Activated naive CD8-positive, alpha-beta T cell treated with anti-CD3 and anti-CD28 coated beads, Interleukin-2, amount 50 U/mL, for 24 hours (primary cell): Measurements from ENCODE around the gene ELL.
"Not testable (repeated sequence)": the region's sequence is repeated elsewhere in the genome, so short reads cannot be mapped to it uniquely, and the experiment has no call there.

Experiments
- ATAC-seq: fragments of 150-1000 bp; cut with Tn5 transposase; one replicate; pipeline ENCODE4 v1.10.0; 2021
- DNase-seq: peaks from one replicate; pipeline ENCODE4 v3.0.0; 2021
- H3K27ac Mint-ChIP-seq: one replicate; pipeline ENCODE4 v1.8.0; 2021; ENCODE audit warnings: mild to moderate bottlenecking, mixed read lengths
- H3K27me3 Mint-ChIP-seq: one replicate; pipeline ENCODE4 v1.8.0; 2021; ENCODE audit warnings: mixed read lengths
- H3K36me3 Mint-ChIP-seq: one replicate; pipeline ENCODE4 v1.8.0; 2021; ENCODE audit warnings: low read depth, mixed read lengths
- H3K4me1 Mint-ChIP-seq: one replicate; pipeline ENCODE4 v1.8.0; 2021; ENCODE audit warnings: mixed read lengths
- H3K4me3 Mint-ChIP-seq: one replicate; pipeline ENCODE4 v1.8.0; 2021; ENCODE audit warnings: mild to moderate bottlenecking, moderate library complexity, mixed read lengths
- H3K9me3 Mint-ChIP-seq: one replicate; pipeline ENCODE4 v1.8.0; 2021; ENCODE audit warnings: mixed read lengths

ELL gene

DNA sequence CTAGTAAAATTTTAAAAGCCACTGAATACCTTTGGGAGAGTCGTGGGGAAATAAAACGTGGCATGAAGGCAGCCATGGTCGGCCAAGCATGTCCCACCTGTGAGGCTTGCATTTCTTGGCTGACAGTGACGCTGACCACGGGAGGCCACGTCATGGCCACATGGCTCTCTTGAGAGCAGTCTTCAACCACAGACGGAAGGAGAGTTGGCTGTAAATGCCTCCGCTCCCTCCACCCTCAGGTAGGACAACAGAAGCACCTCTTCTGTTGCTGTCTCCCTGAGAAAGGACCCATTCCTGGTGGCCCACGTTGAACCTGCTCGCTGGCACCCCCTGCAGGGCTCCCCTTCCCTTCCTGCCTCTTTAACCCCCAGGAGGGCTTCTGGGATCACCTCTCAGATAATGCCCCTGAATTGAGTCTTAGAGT lies 113.8 kb downstream of the ELL start:
- no peak overlapping the region for H3K27ac Mint-ChIP-seq
- DNase-seq (peak; percentile 54), ATAC-seq (no peak)
- no peaks in the 10 kb centered on the region for H3K36me3 Mint-ChIP-seq
- H3K27me3 Mint-ChIP-seq, result peaks cover 3% of the 10 kb centered on the region
- no peak overlapping the region for H3K4me3 Mint-ChIP-seq
- H3K4me1 Mint-ChIP-seq, result peaks cover 5% of the 10 kb centered on the region
- H3K9me3 Mint-ChIP-seq, result no peaks in the 10 kb centered on the region

DNA sequence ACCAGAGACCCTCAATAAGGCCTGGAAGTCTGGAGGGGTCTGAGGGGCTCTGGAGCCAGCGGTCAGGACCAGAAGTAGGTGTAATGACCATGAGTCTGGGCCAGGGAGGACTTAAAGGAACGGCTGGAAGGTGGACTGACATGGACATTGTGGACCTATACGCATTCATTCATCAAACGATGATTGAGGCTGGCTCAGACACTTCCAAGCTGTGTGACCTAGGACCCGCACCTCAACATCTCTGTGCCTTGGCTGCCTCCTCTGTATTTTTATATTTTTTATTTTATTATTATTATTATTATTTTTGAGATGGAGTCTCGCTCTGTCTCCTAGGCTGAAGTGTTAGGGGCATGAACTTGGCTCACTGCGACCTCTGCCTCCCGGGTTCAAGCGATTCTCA lies 115.1 kb downstream of the ELL start:
- Mint-ChIP-seq H3K36me3 (no peaks in the 10 kb centered on the region), H3K4me1 (peaks cover 7% of the 10 kb centered on the region), H3K27me3 (peaks cover 3% of the 10 kb centered on the region), H3K4me3 (no peak overlapping the region), H3K27ac (no peak overlapping the region), H3K9me3 (no peaks in the 10 kb centered on the region)
- ATAC-seq (no peak), DNase-seq (no peak)

DNA sequence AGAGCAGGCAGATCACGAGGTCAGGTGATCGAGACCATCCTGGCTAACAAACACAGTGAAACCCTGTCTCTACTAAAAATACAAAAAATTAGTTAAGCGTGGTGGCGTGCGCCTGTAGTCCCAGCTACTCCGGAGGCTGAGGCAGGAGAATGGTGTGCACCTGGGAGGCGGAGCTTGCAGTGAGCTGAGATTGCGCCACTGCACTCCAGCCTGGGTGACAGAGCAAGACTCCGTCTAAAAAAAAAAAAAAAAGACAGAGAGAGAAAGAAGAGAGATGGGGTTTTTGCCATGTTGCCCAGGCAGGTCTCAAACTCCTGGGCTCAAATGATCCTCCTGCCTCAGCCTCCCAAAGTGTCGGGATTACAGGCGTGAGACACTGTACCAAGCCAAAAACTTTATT lies 116.1 kb downstream of the ELL start:
- not testable (repeated sequence) for H3K36me3 Mint-ChIP-seq, H3K9me3 Mint-ChIP-seq, H3K27me3 Mint-ChIP-seq, H3K27ac Mint-ChIP-seq, H3K4me3 Mint-ChIP-seq, DNase-seq, H3K4me1 Mint-ChIP-seq, ATAC-seq

DNA sequence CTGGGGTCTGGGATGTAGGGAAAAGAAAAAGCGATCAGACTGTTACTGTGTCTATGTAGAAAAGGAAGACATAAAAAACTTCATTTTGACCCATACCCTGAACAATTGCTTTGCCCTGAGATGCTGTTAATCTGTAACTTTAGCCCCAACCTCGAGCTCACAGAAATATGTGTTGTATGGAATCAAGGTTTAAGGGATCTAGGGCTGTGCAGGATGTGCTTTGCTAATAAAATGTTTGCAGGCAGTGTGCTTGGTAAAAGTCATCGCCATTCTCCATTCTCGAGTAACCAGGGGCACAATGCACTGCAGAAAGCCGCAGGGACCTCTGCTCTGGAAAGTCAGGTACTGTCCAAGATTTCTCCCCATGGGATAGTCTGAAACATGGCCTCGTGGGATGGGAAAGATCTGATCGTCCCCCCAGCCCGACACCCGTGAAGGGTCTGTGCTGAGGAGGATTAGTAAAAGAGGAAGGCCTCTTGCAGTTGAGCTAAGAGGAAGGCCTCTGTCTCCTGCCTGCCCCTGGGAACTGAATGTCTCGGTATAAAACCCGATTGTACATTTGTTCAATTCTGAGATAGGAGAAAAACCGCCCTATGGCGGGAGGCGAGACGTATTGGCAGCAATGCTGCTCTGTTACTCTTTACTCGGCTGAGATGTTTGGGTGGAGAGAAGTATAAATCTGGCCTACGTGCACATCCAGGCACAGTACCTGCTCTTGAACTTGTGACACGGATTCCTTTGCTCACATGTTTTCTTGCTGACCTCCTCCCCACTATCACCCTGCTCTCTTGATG lies 119.2 kb downstream of the ELL start:
- H3K27ac Mint-ChIP-seq, H3K36me3 Mint-ChIP-seq, DNase-seq, H3K9me3 Mint-ChIP-seq, H3K4me1 Mint-ChIP-seq, H3K27me3 Mint-ChIP-seq, ATAC-seq, H3K4me3 Mint-ChIP-seq: not testable (repeated sequence)

DNA sequence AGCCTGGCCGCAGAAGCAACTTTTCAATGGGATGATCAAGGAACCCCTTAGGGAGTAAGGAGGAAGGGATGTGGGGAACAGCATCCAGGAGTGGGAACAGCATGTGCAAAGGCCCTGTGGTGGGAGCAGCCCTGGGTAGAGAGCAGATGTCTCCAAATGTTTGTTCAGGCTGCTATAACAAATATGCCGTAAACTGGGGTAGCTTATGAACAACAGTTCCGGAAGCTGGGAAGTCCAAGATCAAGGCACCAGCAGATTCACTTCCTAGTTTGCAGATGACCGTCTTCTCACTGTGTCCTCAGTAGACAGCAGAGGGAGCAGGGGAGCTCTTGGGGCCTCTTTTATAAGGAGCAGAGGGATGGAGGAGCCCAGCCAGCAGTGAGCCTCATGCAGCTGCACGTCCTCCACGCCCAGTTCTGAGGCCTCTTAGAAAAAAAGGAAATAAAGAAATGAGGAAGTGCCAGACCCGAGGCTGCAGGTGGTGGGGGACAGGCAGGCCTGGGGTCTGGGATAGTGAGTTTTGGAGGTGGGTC lies 120.2 kb downstream of the ELL start:
- ATAC-seq (peak; percentile 28), DNase-seq (no peak)
- no peaks in the 10 kb centered on the region for H3K9me3 Mint-ChIP-seq
- H3K27me3 Mint-ChIP-seq, result peaks cover 11% of the 10 kb centered on the region
- H3K27ac Mint-ChIP-seq, result no peak overlapping the region
- peaks cover 6% of the 10 kb centered on the region for H3K4me1 Mint-ChIP-seq
- H3K4me3 Mint-ChIP-seq, result no peak overlapping the region
- H3K36me3 Mint-ChIP-seq, result no peaks in the 10 kb centered on the region

DNA sequence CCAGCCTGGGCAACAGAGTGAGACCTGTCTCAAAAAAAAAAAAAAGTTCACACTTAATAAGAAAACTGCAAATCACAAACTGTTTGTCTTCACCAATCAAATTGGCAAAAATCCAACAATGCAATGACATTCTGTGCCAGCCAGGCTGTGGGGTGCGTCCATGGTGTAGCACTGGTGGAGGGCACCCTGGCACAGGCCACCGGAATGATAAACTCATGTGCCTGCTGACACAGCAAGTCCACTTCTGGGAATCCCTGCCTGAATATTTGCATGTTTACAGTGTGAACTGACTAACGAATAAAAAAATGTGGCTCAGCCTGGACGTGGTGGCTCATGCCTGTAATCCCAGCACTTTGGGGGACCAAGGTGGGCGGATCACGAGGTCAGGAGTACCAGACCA lies 122.9 kb downstream of the ELL start:
- Mint-ChIP-seq H3K27me3 (peaks cover 14% of the 10 kb centered on the region), H3K9me3 (no peaks in the 10 kb centered on the region), H3K4me3 (no peak overlapping the region), H3K4me1 (peaks cover 6% of the 10 kb centered on the region), H3K36me3 (no peaks in the 10 kb centered on the region), H3K27ac (no peak overlapping the region)
- ATAC-seq, result no peak
- DNase-seq, result no peak

DNA sequence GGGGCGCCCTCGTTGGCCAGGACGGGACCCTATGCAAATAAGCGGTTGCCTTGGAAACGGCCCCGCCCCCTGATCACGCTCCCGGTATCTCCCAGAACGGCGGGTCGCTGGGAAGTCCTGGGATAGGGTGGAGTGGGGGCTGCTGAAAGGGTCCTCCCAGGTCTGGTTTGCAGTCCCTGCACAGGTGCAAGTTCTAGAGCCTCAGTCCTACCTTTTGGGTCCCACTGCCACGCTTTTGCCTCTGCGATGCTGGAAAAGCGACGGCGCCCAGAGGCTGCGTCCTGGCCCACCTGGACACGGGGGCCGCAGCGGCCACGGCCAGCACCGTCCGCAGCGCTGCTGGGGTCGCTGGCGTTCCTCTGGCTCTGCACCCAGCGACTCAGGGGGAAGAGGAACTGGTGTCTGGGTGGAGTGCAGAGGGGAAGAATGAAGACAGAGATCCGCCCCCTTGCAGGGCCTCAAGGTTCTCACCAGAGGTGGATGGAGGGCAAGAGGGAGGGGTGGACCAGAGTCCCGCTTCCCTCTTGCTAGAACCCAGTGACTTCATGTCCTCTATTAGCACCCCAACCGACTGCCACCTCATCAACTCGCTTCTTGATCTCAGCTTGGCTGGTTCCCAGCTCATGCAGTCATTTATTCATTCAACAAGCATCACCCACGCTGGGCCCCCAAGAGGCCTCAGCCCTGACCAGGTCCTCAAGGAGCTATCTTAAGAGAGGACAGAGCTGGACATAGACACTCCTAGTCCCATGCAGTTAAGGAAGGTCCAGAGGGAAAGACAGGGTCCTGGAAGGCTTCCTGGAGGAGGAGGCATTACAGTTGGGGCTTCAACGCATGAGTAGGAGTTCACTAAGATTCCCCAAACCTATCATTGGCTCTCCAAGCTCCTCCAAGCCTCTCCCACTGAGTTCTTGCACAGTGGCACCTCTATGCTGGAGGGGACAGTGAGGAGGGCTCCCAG lies 124.3 kb downstream of the ELL start, which contains the start of gene LRRC25:
LRRC25 (minus strand) TSS at position 381 of the 961 bp plus-strand sequence. CDS start 659 bp downstream, outside the sequence.
- Mint-ChIP-seq H3K27ac (no peak within 1 kb of the TSS), H3K4me1 (peaks cover 9% of the 10 kb centered on the region), H3K36me3 (no peaks in the 10 kb centered on the region), H3K9me3 (no peaks in the 10 kb centered on the region), H3K4me3 (no peak within 1 kb of the TSS), H3K27me3 (peaks cover 17% of the 10 kb centered on the region)
- ATAC-seq, result no peak
- no peak for DNase-seq

DNA sequence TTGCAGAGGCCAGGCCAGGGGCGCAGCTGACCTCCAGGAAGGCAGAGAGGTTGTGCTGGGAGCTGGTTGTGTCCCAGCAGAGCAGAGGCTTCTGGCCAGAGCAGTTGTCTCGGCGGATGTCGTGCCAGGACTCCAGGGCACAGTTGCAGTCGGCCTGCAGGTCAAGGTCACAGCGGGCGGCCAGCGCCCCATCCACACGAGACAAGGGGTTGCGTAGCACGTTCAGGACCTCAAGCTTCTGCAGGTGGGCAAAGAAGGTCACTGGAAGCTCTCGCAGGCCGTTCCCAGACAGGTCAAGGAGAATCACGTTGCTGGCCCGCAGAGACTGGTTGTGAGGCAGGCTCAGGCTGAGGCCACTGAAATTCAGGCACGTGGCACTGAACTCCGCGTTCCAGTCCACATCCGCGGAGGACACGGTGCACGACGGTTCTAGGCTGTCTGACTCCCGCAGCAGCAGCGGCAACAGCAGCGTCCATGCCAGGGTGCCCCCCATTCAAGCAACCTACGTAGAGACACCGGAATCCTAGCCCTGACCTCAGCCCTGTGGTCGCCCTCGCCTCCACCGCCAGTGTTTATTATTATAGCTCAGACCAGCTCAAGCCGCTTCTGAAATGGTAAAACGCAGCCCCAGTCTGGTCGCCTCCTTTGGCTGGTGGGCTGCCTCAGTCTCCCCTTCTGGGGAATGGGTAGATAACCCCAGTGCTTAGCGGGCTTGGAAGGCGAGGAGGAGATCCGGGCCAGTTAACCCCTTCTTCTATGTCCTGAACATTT lies 125.2 kb downstream of the ELL start:
- Mint-ChIP-seq H3K36me3 (no peaks in the 10 kb centered on the region), H3K27me3 (peaks cover 17% of the 10 kb centered on the region), H3K4me3 (no peak overlapping the region), H3K27ac (no peak overlapping the region), H3K9me3 (no peaks in the 10 kb centered on the region), H3K4me1 (peaks cover 6% of the 10 kb centered on the region)
- no peak for ATAC-seq
- DNase-seq, result no peak

DNA sequence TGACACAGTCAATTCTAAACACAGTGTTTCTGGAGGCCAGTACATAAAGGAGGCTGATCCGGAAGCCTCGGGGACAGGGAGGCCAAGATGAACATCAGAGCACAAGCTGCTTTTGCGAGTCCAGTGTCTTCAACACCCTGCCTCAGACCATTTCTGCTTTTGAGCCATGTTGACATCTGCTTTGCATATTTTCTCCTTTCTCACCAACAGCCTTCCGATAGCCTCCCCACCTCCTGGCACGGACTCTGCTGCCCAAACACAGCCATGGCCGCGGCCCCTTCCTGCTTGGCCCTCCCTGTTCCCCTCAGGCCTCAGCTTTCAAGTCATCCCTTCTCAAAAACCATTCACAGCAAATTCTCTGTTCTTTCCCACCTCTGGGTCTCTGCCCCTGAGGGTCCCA lies 128.0 kb downstream of the ELL start:
- Mint-ChIP-seq H3K4me3 (no peak overlapping the region), H3K9me3 (no peaks in the 10 kb centered on the region), H3K36me3 (no peaks in the 10 kb centered on the region), H3K27me3 (peaks cover 31% of the 10 kb centered on the region), H3K4me1 (peaks cover 4% of the 10 kb centered on the region), H3K27ac (no peak overlapping the region)
- no peak for DNase-seq
- ATAC-seq, result no peak

DNA sequence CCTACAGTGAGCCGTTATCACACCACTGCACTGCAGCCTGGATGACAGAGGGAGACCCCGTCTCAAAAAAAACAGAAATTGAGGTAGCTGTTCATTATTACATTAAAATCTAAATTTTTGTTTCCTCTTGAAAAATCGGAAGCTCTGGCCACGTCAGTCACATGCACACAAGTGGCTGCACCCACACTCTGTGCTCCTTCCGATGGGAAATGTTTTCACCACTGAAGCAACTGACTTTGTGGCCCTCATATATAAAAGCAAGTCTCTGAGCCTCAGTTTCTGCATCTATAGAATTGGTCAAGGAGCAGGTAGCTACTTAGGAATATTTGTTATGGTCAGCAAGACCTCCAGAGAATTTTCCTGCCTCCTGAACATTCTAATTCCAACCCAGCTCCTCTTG lies 128.9 kb downstream of the ELL start:
- no peak overlapping the region for H3K27ac Mint-ChIP-seq
- DNase-seq, result no peak
- peaks cover 6% of the 10 kb centered on the region for H3K4me1 Mint-ChIP-seq
- no peaks in the 10 kb centered on the region for H3K9me3 Mint-ChIP-seq
- H3K36me3 Mint-ChIP-seq, result no peaks in the 10 kb centered on the region
- ATAC-seq, result no peak
- peaks cover 31% of the 10 kb centered on the region for H3K27me3 Mint-ChIP-seq
- no peak overlapping the region for H3K4me3 Mint-ChIP-seq
